K562 (cell line): ENCODE results near the gene PITPNB. TPM values are rescaled to one million over a fixed set of nuclear protein-coding genes. Genes with fewer than 3 reads are reported as not detected.

Experiments
- ATAC-seq: fragments of 200-7000 bp; cut with Tn5 transposase; 3 replicates; pipeline ENCODE4 v1.9.1; 2020; ENCODE audit warnings: moderate library complexity
- BruUV-seq: library from RNA; stranded (reverse); fragments of 400-500 nt; replicated peaks from 2 replicates; lab custom pipeline; 2021; lab: Mats Ljungman, UMichigan
- CTCF ChIA-PET: fragments of 300-600 bp; formaldehyde crosslinking; extraction: SDS; loops from one replicate; lab custom pipeline; 2021; ENCODE audit warnings: low intra/inter-chr PET ratio; lab: Yijun Ruan, JAX
- POLR2A ChIA-PET: fragments of 300-600, 350-650 bp; sonication (Branson Sonifier 250); formaldehyde crosslinking; extraction: SDS; loops from one replicate; lab custom pipeline; 2021; ENCODE audit warnings: antibody characterized with exemption, inconsistent platforms; lab: Yijun Ruan, JAX
- DNase-seq, 4 experiments: peaks; one replicate each; pipeline versions ENCODE4 v3.0.0 to v3.0.0-alpha.2; 2011 to 2018; ENCODE audit warnings: low spot score in 3 of 4, mixed read lengths in 3 of 4; ENCODE audit errors: extremely low read depth in 1 of 4
- FAIRE-seq: peaks from 2 replicates; lab custom pipeline; 2011; peaks lifted over from hg19 to GRCh38; lab: Jason Lieb, UNC
- H2AFZ ChIP-seq: 2 replicates; pipeline ENCODE4 v1.6.0; 2011; ENCODE audit warnings: low read depth, low read length, control low read depth, inconsistent platforms
- H3K27ac ChIP-seq: fragments of 200-600 bp; 3 replicates; pipeline ENCODE4 v1.8.0; 2011; ENCODE audit warnings: low read depth, mild to moderate bottlenecking, control low read depth, inconsistent platforms, low read length, moderate library complexity, mixed read lengths; ENCODE audit errors: extremely low read depth
- H3K27me3 ChIP-seq, 2 experiments: fragments of 300-600 bp in 1 of 2; 2 replicates in 1 of 2; 3 replicates in 1 of 2; pipeline versions ENCODE4 v1.6.0 to v1.8.0; 2011; ENCODE audit warnings: inconsistent platforms in 2 of 2, low read length in 2 of 2, mild to moderate bottlenecking in 1 of 2, mixed read lengths in 1 of 2, moderate library complexity in 1 of 2; ENCODE audit not compliant: control insufficient read depth in 2 of 2, insufficient read depth in 2 of 2
- H3K36me3 ChIP-seq: fragments of 300-600 bp; 3 replicates; pipeline ENCODE4 v1.8.0; 2011; ENCODE audit warnings: mild to moderate bottlenecking, low read length, inconsistent platforms; ENCODE audit not compliant: control insufficient read depth, insufficient read depth
- H3K4me1 ChIP-seq, 2 experiments: fragments of 200-600 bp in 1 of 2; replicated peaks in 1 of 2; 2 replicates in 1 of 2; 3 replicates in 1 of 2; pipeline versions ENCODE4 v1.5.1 to v1.8.0; 2011; ENCODE audit warnings: inconsistent platforms in 2 of 2, low read length in 2 of 2, mild to moderate bottlenecking in 1 of 2, mixed read lengths in 1 of 2, moderate library complexity in 1 of 2; ENCODE audit not compliant: control insufficient read depth in 2 of 2, insufficient read depth in 2 of 2
- H3K4me2 ChIP-seq: 2 replicates; pipeline ENCODE4 v1.6.1; 2011; ENCODE audit warnings: low read length, control low read depth, inconsistent platforms, mixed read lengths; ENCODE audit not compliant: insufficient read depth
- H3K4me3 ChIP-seq: fragments of 200-600 bp; sonication (generic), shearing (Covaris generic); 2 replicates; pipeline ENCODE4 v1.5.1; 2016; ENCODE audit warnings: control low read depth, inconsistent platforms
- H3K79me2 ChIP-seq: fragments of 200-600 bp; 3 replicates; pipeline ENCODE4 v1.8.0; 2011; ENCODE audit warnings: low read length, inconsistent platforms; ENCODE audit not compliant: control insufficient read depth, insufficient read depth
- H3K9ac ChIP-seq, 2 experiments: 2 replicates each; pipeline versions ENCODE4 v1.6.0 to v1.6.1; 2011; ENCODE audit warnings: low read depth in 2 of 2, low read length in 2 of 2, control low read depth in 1 of 2, inconsistent platforms in 1 of 2, mild to moderate bottlenecking in 1 of 2, mixed read lengths in 1 of 2; ENCODE audit not compliant: insufficient read depth in 1 of 2
- H3K9me1 ChIP-seq: one replicate; pipeline ENCODE4 v1.6.0; 2011; ENCODE audit warnings: inconsistent platforms, mild to moderate bottlenecking, low read length, moderate library complexity; ENCODE audit not compliant: control insufficient read depth, insufficient read depth
- H3K9me3 ChIP-seq: replicated peaks from 2 replicates; pipeline ENCODE4 v1.5.1; 2011; ENCODE audit warnings: low read depth, low read length, inconsistent platforms; ENCODE audit not compliant: control insufficient read depth, insufficient read depth
- H4K20me1 ChIP-seq: replicated peaks from 2 replicates; pipeline ENCODE4 v1.6.1; 2011; ENCODE audit warnings: low read length, inconsistent platforms, mixed read lengths; ENCODE audit not compliant: control insufficient read depth, insufficient read depth
- ARID1B ChIP-seq: fragments of 450-650 bp; IDR thresholded peaks from 2 replicates; pipeline ENCODE4 v1.6.1; 2016; ENCODE audit warnings: antibody characterized with exemption, mild to moderate bottlenecking, inconsistent platforms
- C11orf30 ChIP-seq: fragments of 450-650 bp; IDR thresholded peaks from 2 replicates; pipeline ENCODE4 v1.6.1; 2016; ENCODE audit warnings: low read depth, mild to moderate bottlenecking
- CEBPG ChIP-seq, 3 experiments: fragments of 200-800 bp in 1 of 3; sonication (Bioruptor generic) in 1 of 3; sonication (generic) in 1 of 3; formaldehyde crosslinking in 1 of 3; IDR thresholded peaks in 2 of 3; conservative IDR thresholded peaks in 1 of 3; 2 replicates each; pipeline versions ENCODE4 v1.6.1 to v1.8.0; 2016 to 2022; ENCODE audit warnings: missing compliant biosample characterization in 2 of 3, missing genetic modification characterization in 2 of 3, mild to moderate bottlenecking in 1 of 3, missing genetic modification reagents in 1 of 3
- DPF2 ChIP-seq: fragments of 450-650 bp; IDR thresholded peaks from 2 replicates; pipeline ENCODE4 v1.6.1; 2016
- FOSL1 ChIP-seq: fragments of 200-800 bp; sonication (Bioruptor generic); conservative IDR thresholded peaks from 2 replicates; pipeline ENCODE4 v1.6.1; 2016; ENCODE audit warnings: missing genetic modification characterization, missing compliant biosample characterization
- JUND ChIP-seq, 2 experiments: IDR thresholded peaks; 2 replicates in 1 of 2; 3 replicates in 1 of 2; pipeline ENCODE4 v1.6.1; 2011; ENCODE audit warnings: borderline replicate concordance in 2 of 2, low read depth in 2 of 2, low read length in 2 of 2, improper control_type of control experiment in 1 of 2, missing biosample characterization in 1 of 2, missing genetic modification characterization in 1 of 2, missing genetic modification reagents in 1 of 2
- KAT7 ChIP-seq: sonication (generic); formaldehyde crosslinking; IDR thresholded peaks from 2 replicates; pipeline ENCODE4 v1.8.0; 2022; ENCODE audit warnings: missing genetic modification reagents, mild to moderate bottlenecking, borderline replicate concordance
- MAFG ChIP-seq: fragments of 450-650 bp; conservative IDR thresholded peaks from 2 replicates; pipeline ENCODE4 v1.6.1; 2016; ENCODE audit warnings: missing genetic modification characterization, missing compliant biosample characterization
- NFE2 ChIP-seq: IDR thresholded peaks from 2 replicates; pipeline ENCODE4 v1.6.1; 2014; ENCODE audit warnings: antibody characterized with exemption, low read depth
- NFIC ChIP-seq: fragments of 450-650 bp; IDR thresholded peaks from 2 replicates; pipeline ENCODE4 v1.6.1; 2017; ENCODE audit warnings: mild to moderate bottlenecking, inconsistent platforms
- SRSF7 ChIP-seq: fragments of 200-400 bp; formaldehyde crosslinking; optimal IDR thresholded peaks from 2 replicates; pipeline ENCODE3; 2017; ENCODE audit warnings: mild to moderate bottlenecking, low read depth, low read length
- ZC3H11A ChIP-seq: IDR thresholded peaks from 2 replicates; pipeline ENCODE4 v1.6.1; 2012; ENCODE audit warnings: low read depth, low read length, improper control_type of control experiment
- WGBS: fragments of 100-300 bp; shearing (Covaris generic); methylation state at CpG from one replicate; pipeline ENCODE4 v1.1.6; 2016; ENCODE audit warnings: low coverage, mixed read lengths; ENCODE audit not compliant: insufficient coverage; ENCODE audit errors: missing lambda C conversion rate; 5-methylcytosine and 5-hydroxymethylcytosine counted together
- in situ Hi-C: fragments of 300-500 bp; cut with MboI; formaldehyde crosslinking; loops from 4 replicates; pipeline ENCODE4 v1.15.0; 2018; ENCODE audit warnings: inconsistent platforms, mixed read lengths
- intact Hi-C: fragments of 100-400 bp; cut with micrococcal nuclease; formaldehyde crosslinking; loops from 2 replicates; pipeline ENCODE4 v1.14.2; 2022
- polyA plus RNA-seq, 8 experiments: library from polyadenylated mRNA; depleted of rRNA in 4 of 8; stranded (reverse) in 5 of 8; unstranded in 3 of 8; fragments of >200 nt; fragmentation: Nextera tagmentation in 2 of 8; fragmentation: Illumina TruSeq in 1 of 8; extraction: Ambion mirVana in 2 of 8; extraction: Trizol in 1 of 8; gene quantifications; 2 replicates each; pipeline versions ENCODE4 v1.2.1 to v1.2.3, GENCODE V29; 2011 to 2014; ENCODE audit warnings: inconsistent platforms in 1 of 8, missing spikeins in 1 of 8
- total RNA-seq, 7 experiments: library from RNA; depleted of rRNA in 6 of 7; stranded (reverse); fragments of >200 nt in 6 of 7; fragmentation: Illumina TruSeq in 2 of 7; extraction: Trizol in 2 of 7; gene quantifications; 2 replicates each; pipeline versions ENCODE4 v1.2.1 to v1.2.3, GENCODE V29; 2011 to 2021; ENCODE audit warnings: low replicate concordance in 1 of 7
- TF ChIP-seq, protein P1 (sequence below): fragments of 450-650 bp; IDR thresholded peaks from 2 replicates; pipeline ENCODE4 v1.6.1; 2017; ENCODE audit warnings: mild to moderate bottlenecking, moderate library complexity

PITPNB gene
- total and polyA plus RNA-seq, 9 of the 15 experiments (the other 6 are each of a cell fraction or from before 2014, with no cell fraction given) = 13.1 to 52.4 (median 34.7) TPM

DNA sequence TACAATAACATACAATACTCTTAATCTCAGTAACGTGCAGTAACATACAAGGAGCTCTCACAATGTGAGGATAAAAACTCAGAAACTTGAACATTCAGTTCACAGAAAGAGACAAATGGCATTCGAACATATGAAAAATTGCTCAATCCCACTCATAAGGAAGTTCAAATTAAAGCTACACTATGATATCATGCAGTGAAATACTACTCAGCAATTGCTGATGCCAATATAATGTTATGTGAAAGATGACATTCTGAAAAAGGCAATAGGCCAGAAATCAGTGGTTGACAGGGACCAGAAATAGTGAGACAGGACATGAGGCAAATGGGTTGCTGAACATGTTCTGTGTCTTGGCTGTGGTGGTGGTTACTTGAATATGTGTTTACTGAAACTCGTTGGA is 33.7 kb upstream of the PITPNB start:
- intact Hi-C loops = no loop called here
- in situ Hi-C loops = no loop called here
- no peak for TF ChIP-seq CEBPG (CRISPR knock-in tag; IDR thresholded peaks at IDR 0.05)
- 0 out of 4 replicates have a peak, but pooled peaks of 1 of the 2 experiments have one; percentile 50 for TF ChIP-seq CEBPG (tag; conservative IDR thresholded peaks at IDR 0.05 in 1 of 2, IDR thresholded peaks at IDR 0.05 in 1 of 2)
- no peak for TF ChIP-seq KAT7 (CRISPR knock-in tag)

DNA sequence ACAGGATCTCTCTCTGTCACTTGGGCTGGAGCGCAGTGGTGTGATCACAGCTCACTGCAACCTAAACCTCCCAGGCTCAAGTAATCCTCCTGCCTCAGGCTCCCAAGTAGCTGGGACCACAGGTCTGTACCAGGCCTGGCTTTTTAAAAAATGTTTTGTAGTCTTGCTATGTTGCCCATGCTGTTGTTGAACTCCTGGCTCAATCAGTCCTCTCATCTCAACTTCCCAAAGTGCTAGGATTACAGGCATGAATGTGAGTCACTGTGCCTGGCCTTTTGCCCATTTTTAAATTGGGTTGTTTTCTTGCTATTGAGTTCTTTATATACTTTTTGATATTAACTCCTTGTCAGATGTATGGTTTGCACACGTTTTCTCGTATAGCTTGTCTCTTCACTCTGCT is 33.0 kb upstream of the PITPNB start:
- no TSS peak for BruUV-seq
- H3K4me2 ChIP-seq = no peak overlapping the region
- ATAC-seq = peak; percentile 57; the same call in 2 of the 3 replicates
- TF ChIP-seq ARID1B (peak; percentile 31; the same call in 1 of the 2 replicates), NFE2 (peak; percentile 78), SRSF7 (no peak), ZC3H11A (no peak), JUND (IDR thresholded peaks at IDR 0.05; ENCODE audit: borderline replicate concordance, low read depth, low read length) (peak; percentile 56; the same call in 1 of the 2 replicates), JUND (tag; IDR thresholded peaks at IDR 0.05; ENCODE audit: borderline replicate concordance, low read depth, low read length) (peak; percentile 32; the same call in 1 of the 3 replicates), FOSL1 (tag) (peak; percentile 70), NFIC (peak; percentile 92), C11orf30 (peak; percentile 54), MAFG (peak; percentile 41; the same call in 1 of the 2 replicates), DPF2 (peak; percentile 34; the same call in 1 of the 2 replicates)
- TF ChIP-seq, protein P1, sequence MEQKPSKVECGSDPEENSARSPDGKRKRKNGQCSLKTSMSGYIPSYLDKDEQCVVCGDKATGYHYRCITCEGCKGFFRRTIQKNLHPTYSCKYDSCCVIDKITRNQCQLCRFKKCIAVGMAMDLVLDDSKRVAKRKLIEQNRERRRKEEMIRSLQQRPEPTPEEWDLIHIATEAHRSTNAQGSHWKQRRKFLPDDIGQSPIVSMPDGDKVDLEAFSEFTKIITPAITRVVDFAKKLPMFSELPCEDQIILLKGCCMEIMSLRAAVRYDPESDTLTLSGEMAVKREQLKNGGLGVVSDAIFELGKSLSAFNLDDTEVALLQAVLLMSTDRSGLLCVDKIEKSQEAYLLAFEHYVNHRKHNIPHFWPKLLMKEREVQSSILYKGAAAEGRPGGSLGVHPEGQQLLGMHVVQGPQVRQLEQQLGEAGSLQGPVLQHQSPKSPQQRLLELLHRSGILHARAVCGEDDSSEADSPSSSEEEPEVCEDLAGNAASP = no peak

More for the DNA sequence above, 33.7 kb upstream of the PITPNB start:
- ChIA-PET CTCF (no interaction called here), POLR2A (no interaction called here)
- H3K4me1 ChIP-seq = peaks cover 0 to 5% of the 10 kb centered on the region in 2 experiments; a peak in 2 of 5 replicates
- no peak overlapping the region for H2AFZ ChIP-seq
- no peaks in the 10 kb centered on the region for H3K9me1 ChIP-seq
- H3K79me2 ChIP-seq = no peaks in the 10 kb centered on the region
- DNase-seq (no peak), FAIRE-seq (no peak), ATAC-seq (no peak)
- H3K4me2 ChIP-seq = no peak overlapping the region
- H3K9me3 ChIP-seq = no peaks in the 10 kb centered on the region
- 18% methylated on average over 3 of the region's 3 CpGs for WGBS
- H3K27me3 ChIP-seq = no peaks in the 10 kb centered on the region
- H3K36me3 ChIP-seq = no peaks in the 10 kb centered on the region
- no peak overlapping the region for H3K9ac ChIP-seq
- BruUV-seq = no TSS peak
- H4K20me1 ChIP-seq = no peaks in the 10 kb centered on the region
- no peak overlapping the region for H3K4me3 ChIP-seq
- no peak overlapping the region for H3K27ac ChIP-seq

More for the DNA sequence above, 33.0 kb upstream of the PITPNB start:
- intact Hi-C loops = no loop called here
- peaks cover 0 to 5% of the 10 kb centered on the region in 2 experiments; a peak in 2 of 5 replicates for H3K4me1 ChIP-seq
- no peaks in the 10 kb centered on the region for H3K27me3 ChIP-seq
- peak overlapping the region; percentile 33; the same call in 1 of the 3 replicates for H3K27ac ChIP-seq
- ChIA-PET POLR2A (no interaction called here), CTCF (no interaction called here)
- H3K4me3 ChIP-seq = no peak overlapping the region
- FAIRE-seq = peak; percentile 78
- no peaks in the 10 kb centered on the region for H3K9me1 ChIP-seq
- H3K79me2 ChIP-seq = no peaks in the 10 kb centered on the region
- no peaks in the 10 kb centered on the region for H4K20me1 ChIP-seq
- H3K36me3 ChIP-seq = no peaks in the 10 kb centered on the region
- DNase-seq = peak in 1 of 4 experiments; percentile 45
- in situ Hi-C loops = no loop called here
- H3K9me3 ChIP-seq = no peaks in the 10 kb centered on the region
- no peak overlapping the region for H3K9ac ChIP-seq
- 38% methylated on average over 3 of the region's 3 CpGs for WGBS
- no peak overlapping the region for H2AFZ ChIP-seq
